Activated CD4-positive, alpha-beta memory T cell treated with anti-CD3 and anti-CD28 coated beads, Interleukin-2, amount 10 ng/mL, durations not matched to agents 7 days and 5 days (primary cell): ENCODE data around the gene APPBP2. TPM values are rescaled to one million over a fixed set of nuclear protein-coding genes. Genes with fewer than 3 reads are reported as not detected.
"Not testable (repeated sequence)": the region's sequence is repeated elsewhere in the genome, so short reads cannot be mapped to it uniquely, and the experiment has no call there.

Experiments used
- CTCF ChIA-PET: fragments of 350-600 bp; sonication (Branson Sonifier 250); formaldehyde crosslinking; loops from one replicate; lab custom pipeline; 2021; ENCODE audit warnings: antibody characterized with exemption, inconsistent platforms; lab: Charles Lee
- POLR2A ChIA-PET: fragments of 350-600 bp; sonication (Branson Sonifier 250); formaldehyde crosslinking; loops from one replicate; lab custom pipeline; 2021; ENCODE audit warnings: antibody characterized with exemption; lab: Charles Lee
- DNase-seq: peaks from one replicate; pipeline ENCODE4 v3.0.0-alpha.2; 2020
- H3K27ac Mint-ChIP-seq: one replicate; pipeline ENCODE4 v1.8.0; 2021; ENCODE audit warnings: mild to moderate bottlenecking, mixed read lengths
- H3K27me3 Mint-ChIP-seq: one replicate; pipeline ENCODE4 v1.8.0; 2021; ENCODE audit warnings: mixed read lengths
- H3K36me3 Mint-ChIP-seq: one replicate; pipeline ENCODE4 v1.8.0; 2021; ENCODE audit warnings: low read depth, mixed read lengths
- H3K4me1 Mint-ChIP-seq: one replicate; pipeline ENCODE4 v1.8.0; 2021; ENCODE audit warnings: mixed read lengths
- H3K4me3 Mint-ChIP-seq: one replicate; pipeline ENCODE4 v1.8.0; 2021; ENCODE audit warnings: mild to moderate bottlenecking, mixed read lengths
- H3K9me3 Mint-ChIP-seq: one replicate; pipeline ENCODE4 v1.8.0; 2021; ENCODE audit warnings: mixed read lengths
- total RNA-seq, 2 experiments: library from RNA; stranded (reverse); gene quantifications; one replicate each; pipeline ENCODE4 v1.2.3, GENCODE V29; 2021

APPBP2 gene
- total RNA-seq, 2 experiments from 2014 or later: 34.9 to 36.0 TPM

- H3K9me3 Mint-ChIP-seq, POLR2A ChIA-PET: not testable (repeated sequence)
These were observed 26.2 kb upstream of the APPBP2 start for GRCh38 chr17:60552255-60552654.

GRCh38 chr17:60548990-60549389 lies 22.9 kb upstream of the APPBP2 start:
- no peaks in the 10 kb centered on the region for H3K36me3 Mint-ChIP-seq
- no peaks in the 10 kb centered on the region for H3K27me3 Mint-ChIP-seq
- CTCF ChIA-PET: no interaction called here
- no peak overlapping the region for H3K4me3 Mint-ChIP-seq
- POLR2A ChIA-PET: no interaction called here
- DNase-seq: no peak
- no peaks in the 10 kb centered on the region for H3K9me3 Mint-ChIP-seq
- H3K27ac Mint-ChIP-seq: no peak overlapping the region
- no peaks in the 10 kb centered on the region for H3K4me1 Mint-ChIP-seq

More at GRCh38 chr17:60552255-60552654, 26.2 kb upstream of the APPBP2 start:
- H3K36me3 Mint-ChIP-seq, DNase-seq, H3K4me3 Mint-ChIP-seq, CTCF ChIA-PET, H3K27me3 Mint-ChIP-seq, H3K27ac Mint-ChIP-seq, H3K4me1 Mint-ChIP-seq: not testable (repeated sequence)

- ChIA-PET POLR2A (interaction anchor here (0.7 to 1.2 kb wide), 2 partner anchors 20 to 24 kb away, joined by 3 read pairs; no protein-coding TSS in a partner anchor), CTCF (interaction anchor here (0.8 kb wide), 1 partner anchor 94 kb away, joined by 3 read pairs; no protein-coding TSS in a partner anchor)
- DNase-seq: no peak
- Mint-ChIP-seq H3K4me3 (no peak overlapping the region), H3K27me3 (no peaks in the 10 kb centered on the region), H3K9me3 (no peaks in the 10 kb centered on the region), H3K36me3 (no peaks in the 10 kb centered on the region), H3K4me1 (no peaks in the 10 kb centered on the region), H3K27ac (no peak overlapping the region)
These were observed 19.6 kb upstream of the APPBP2 start for GRCh38 chr17:60545465-60546191.

GRCh38 chr17:60542071-60542470 lies 16.0 kb upstream of the APPBP2 start:
- no peak overlapping the region for H3K27ac Mint-ChIP-seq
- H3K4me1 Mint-ChIP-seq: no peaks in the 10 kb centered on the region
- no peaks in the 10 kb centered on the region for H3K27me3 Mint-ChIP-seq
- no peaks in the 10 kb centered on the region for H3K36me3 Mint-ChIP-seq
- no peak for DNase-seq
- no peaks in the 10 kb centered on the region for H3K9me3 Mint-ChIP-seq
- ChIA-PET POLR2A (no interaction called here), CTCF (no interaction called here)
- no peak overlapping the region for H3K4me3 Mint-ChIP-seq

GRCh38 chr17:60540460-60540859 lies 14.4 kb upstream of the APPBP2 start:
- POLR2A ChIA-PET: interaction anchor here (0.6 to 1.3 kb wide), 2 partner anchors 15 to 59 kb away, joined by 3 to 4 read pairs; partner anchors contain the start of gene PPM1D

DNA sequence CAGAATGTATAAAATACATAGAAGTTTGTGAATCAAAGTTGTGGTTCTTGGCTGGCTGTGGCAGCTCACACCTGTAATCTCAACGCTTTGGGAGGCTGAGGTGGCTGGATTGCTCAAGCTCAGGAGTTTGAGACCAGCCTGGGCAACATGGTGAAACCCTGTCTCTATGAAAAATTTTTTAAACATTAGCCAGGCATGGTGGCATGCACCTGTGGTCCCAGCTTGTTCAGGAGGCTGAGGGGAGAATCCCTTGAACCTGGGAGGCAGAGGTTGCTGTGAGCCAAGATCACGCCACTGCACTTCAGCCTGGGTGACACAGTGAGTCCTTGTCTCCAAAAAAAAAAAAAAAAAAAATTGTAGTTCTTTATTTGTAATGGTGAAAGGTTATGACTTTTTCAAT lies 13.8 kb upstream of the APPBP2 start:
- no peaks in the 10 kb centered on the region for H3K4me1 Mint-ChIP-seq
- no peaks in the 10 kb centered on the region for H3K9me3 Mint-ChIP-seq
- DNase-seq: no peak
- H3K27me3 Mint-ChIP-seq: no peaks in the 10 kb centered on the region
- no peak overlapping the region for H3K27ac Mint-ChIP-seq
- H3K36me3 Mint-ChIP-seq: no peaks in the 10 kb centered on the region
- no peak overlapping the region for H3K4me3 Mint-ChIP-seq
- ChIA-PET POLR2A (interaction anchor here (0.6 to 1.3 kb wide), 3 partner anchors 15 to 1575 kb away, joined by 3 to 4 read pairs (median 4); partner anchors contain the start of gene PPM1D), CTCF (interaction anchor here (0.7 kb wide), 1 partner anchor 17 kb away, joined by 3 read pairs; no protein-coding TSS in a partner anchor)

More at GRCh38 chr17:60540460-60540859, 14.4 kb upstream of the APPBP2 start:
- H3K36me3 Mint-ChIP-seq: no peaks in the 10 kb centered on the region
- H3K9me3 Mint-ChIP-seq: no peaks in the 10 kb centered on the region
- CTCF ChIA-PET: interaction anchor here (0.7 kb wide), 1 partner anchor 16 kb away, joined by 3 read pairs; no protein-coding TSS in a partner anchor
- no peak overlapping the region for H3K4me3 Mint-ChIP-seq
- no peak overlapping the region for H3K27ac Mint-ChIP-seq
- no peak for DNase-seq
- H3K4me1 Mint-ChIP-seq: no peaks in the 10 kb centered on the region
- no peaks in the 10 kb centered on the region for H3K27me3 Mint-ChIP-seq

DNA sequence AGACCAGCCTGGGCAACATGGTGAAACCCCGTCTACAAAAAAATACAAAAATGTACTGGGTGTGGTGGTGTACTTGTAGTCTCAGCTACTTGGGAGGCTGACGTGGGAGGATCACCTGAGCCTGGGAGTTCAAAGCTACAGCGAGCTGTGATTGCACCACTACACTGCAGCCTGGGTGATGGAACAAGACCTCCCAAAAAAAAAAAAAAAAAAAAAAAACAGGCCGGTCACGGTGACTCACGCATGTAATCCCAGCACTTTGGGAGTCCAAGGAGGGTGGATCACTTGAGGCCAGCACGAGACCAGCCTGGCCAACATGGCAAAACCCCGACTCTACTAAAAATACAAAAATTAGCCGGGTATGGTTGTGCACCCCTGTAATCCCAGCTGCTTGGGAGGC lies 12.7 kb upstream of the APPBP2 start:
- no peak for DNase-seq
- ChIA-PET POLR2A (no interaction called here), CTCF (no interaction called here)
- H3K27me3 Mint-ChIP-seq: no peaks in the 10 kb centered on the region
- no peak overlapping the region for H3K27ac Mint-ChIP-seq
- no peaks in the 10 kb centered on the region for H3K4me1 Mint-ChIP-seq
- H3K4me3 Mint-ChIP-seq: no peak overlapping the region
- no peaks in the 10 kb centered on the region for H3K9me3 Mint-ChIP-seq
- no peaks in the 10 kb centered on the region for H3K36me3 Mint-ChIP-seq

DNA sequence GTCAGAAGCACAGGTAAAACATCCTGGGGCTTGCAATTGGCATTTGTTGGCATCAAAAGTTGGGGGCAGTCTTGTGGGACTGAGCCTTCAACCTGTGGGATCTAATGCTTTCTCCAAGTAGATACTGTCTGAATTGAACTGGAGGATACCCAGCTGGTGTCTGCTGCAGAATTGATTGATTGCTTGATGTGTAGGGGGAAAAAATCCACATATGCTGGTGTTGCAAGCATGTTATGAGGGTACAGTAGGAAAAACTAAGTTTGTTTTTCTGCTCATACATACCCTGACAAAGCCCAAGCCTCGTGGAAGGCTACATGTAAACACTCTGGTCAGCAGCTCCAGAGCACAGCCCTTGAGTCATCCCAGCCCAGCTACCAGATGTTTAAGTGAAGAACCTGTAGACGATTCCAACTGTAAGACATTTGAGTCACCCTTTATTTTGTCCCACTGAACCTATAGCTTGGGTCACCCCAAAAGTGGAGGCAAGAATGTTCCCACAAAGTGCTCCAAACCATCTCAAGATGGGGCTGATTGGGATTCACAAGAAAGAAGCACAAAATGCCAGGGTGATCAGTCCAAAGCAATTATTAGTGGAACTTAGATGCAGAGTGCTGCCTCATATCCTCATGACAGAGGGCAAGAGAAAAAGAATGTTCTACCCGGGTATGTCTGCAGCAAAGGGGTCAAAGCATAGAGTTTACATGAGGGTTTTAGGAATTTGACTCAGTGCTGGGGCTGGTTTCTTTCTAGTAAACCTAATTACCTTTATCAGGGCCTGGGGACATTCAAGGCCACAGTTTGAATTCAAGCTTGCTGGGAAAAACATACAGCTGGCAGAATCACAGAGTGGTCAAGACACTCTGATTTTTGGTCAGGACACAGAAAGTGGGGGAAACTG lies 9.6 kb upstream of the APPBP2 start:
- no peaks in the 10 kb centered on the region for H3K9me3 Mint-ChIP-seq
- POLR2A ChIA-PET: no interaction called here
- H3K4me1 Mint-ChIP-seq: peaks cover 3% of the 10 kb centered on the region
- H3K36me3 Mint-ChIP-seq: no peaks in the 10 kb centered on the region
- CTCF ChIA-PET: no interaction called here
- peaks cover 4% of the 10 kb centered on the region for H3K27me3 Mint-ChIP-seq
- no peak overlapping the region for H3K4me3 Mint-ChIP-seq
- DNase-seq: no peak
- no peak overlapping the region for H3K27ac Mint-ChIP-seq

DNA sequence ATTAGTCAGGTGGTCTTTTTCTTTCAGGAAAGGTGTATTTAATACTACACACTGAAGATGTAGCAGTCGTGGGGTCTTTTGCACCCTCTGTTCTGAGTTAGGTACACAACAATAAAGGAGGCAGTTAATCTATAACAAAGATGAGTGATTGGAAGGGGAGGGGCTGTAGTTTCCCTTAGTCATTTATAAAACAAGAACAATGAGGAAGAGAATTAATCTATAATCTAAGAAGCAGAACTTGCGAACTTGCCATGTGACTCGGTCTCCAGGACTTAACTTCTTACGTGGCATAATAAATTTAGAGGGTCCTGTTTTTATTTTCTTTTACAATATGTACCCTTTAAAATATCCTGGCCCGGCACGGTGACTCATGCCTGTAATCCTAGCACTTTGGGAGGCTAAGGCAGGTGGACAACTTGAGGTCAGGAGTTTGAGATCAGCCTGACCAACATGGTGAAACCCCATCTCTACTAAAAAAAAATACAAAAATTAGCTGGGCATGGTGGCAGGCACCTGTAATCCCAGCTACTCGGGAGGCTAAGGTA lies 8.6 kb upstream of the APPBP2 start:
- Mint-ChIP-seq H3K27me3 (peaks cover 4% of the 10 kb centered on the region), H3K9me3 (no peaks in the 10 kb centered on the region), H3K4me1 (peaks cover 3% of the 10 kb centered on the region), H3K27ac (no peak overlapping the region), H3K36me3 (no peaks in the 10 kb centered on the region), H3K4me3 (no peak overlapping the region)
- ChIA-PET POLR2A (no interaction called here), CTCF (no interaction called here)
- DNase-seq: no peak

DNA sequence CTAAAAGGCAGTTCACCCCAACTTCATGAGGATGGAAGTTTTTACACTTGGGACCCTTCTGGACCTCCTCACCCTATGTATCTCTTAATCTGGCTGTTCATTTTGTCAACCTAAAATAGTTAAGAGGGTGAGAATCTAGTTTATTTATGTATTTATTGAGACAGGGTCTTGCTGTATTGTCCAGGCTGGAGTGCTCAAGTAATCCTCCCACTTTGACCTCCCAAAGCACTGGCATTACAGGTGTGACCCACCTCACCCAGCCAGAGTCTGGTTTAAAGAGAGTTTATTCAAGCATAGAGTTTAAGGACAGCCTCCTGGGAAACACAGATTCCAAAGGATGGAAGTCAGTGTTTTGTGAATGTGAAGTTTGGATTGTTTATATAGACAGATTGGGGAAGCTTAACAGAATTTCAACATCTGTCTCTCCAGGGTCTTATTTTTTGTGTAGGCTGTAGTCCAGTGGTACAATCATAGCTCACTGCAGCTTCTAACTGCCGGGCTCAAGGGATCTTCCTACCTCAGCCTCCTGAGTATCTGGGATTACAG lies 8.0 kb upstream of the APPBP2 start:
- CTCF ChIA-PET: no interaction called here
- Mint-ChIP-seq H3K4me3 (no peak overlapping the region), H3K36me3 (no peaks in the 10 kb centered on the region), H3K27ac (no peak overlapping the region), H3K9me3 (no peaks in the 10 kb centered on the region), H3K4me1 (peaks cover 3% of the 10 kb centered on the region), H3K27me3 (peaks cover 4% of the 10 kb centered on the region)
- POLR2A ChIA-PET: no interaction called here
- no peak for DNase-seq

GRCh38 chr17:60529806-60530205 lies 3.8 kb upstream of the APPBP2 start:
- Mint-ChIP-seq H3K4me1 (peaks cover 19% of the 10 kb centered on the region), H3K27me3 (peaks cover 4% of the 10 kb centered on the region), H3K9me3 (no peaks in the 10 kb centered on the region), H3K27ac (no peak overlapping the region), H3K36me3 (peaks cover 9% of the 10 kb centered on the region), H3K4me3 (no peak overlapping the region)
- CTCF ChIA-PET: no interaction called here
- POLR2A ChIA-PET: no interaction called here
- no peak for DNase-seq

DNA sequence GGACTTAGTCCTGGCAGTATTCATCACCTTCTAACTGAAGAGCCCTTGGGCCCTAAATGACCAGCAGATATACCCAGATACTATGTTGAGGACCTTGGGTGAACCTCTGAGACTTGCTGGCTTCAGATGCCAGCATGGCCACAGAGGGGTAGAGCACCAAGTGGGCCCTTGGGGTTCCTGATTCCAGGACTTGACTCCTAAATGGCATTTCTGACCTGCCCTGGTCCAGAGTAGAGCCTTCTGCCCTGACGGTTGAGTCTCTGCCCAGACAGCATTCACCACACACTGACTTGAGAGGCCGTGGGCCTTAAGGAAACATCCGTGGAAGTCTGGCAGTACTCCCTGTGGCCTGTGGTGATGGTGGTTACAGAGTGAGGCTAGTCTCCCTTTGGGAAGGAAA lies 2.8 kb upstream of the APPBP2 start:
- Mint-ChIP-seq H3K36me3 (peaks cover 13% of the 10 kb centered on the region), H3K27me3 (peaks cover 4% of the 10 kb centered on the region), H3K4me3 (no peak overlapping the region), H3K4me1 (peaks cover 29% of the 10 kb centered on the region), H3K27ac (no peak overlapping the region), H3K9me3 (no peaks in the 10 kb centered on the region)
- CTCF ChIA-PET: interaction anchor here (0.6 kb wide), 1 partner anchor 89 kb away, joined by 3 read pairs; no protein-coding TSS in a partner anchor
- POLR2A ChIA-PET: no interaction called here
- no peak for DNase-seq
